HEK293T (cell line): ENCODE measurements around the gene MYZAP.

Source experiments
- ARNT ChIP-seq: fragments of 450-650 bp; IDR thresholded peaks from 2 replicates; pipeline ENCODE4 v1.6.1; 2017; ENCODE audit warnings: mild to moderate bottlenecking
- BHLHE40 ChIP-seq: fragments of 450-650 bp; IDR thresholded peaks from 2 replicates; pipeline ENCODE4 v1.6.1; 2016; ENCODE audit warnings: mild to moderate bottlenecking, moderate library complexity, borderline replicate concordance
- ELF4 ChIP-seq: fragments of 450-650 bp; IDR thresholded peaks from 2 replicates; pipeline ENCODE4 v1.6.1; 2017; ENCODE audit warnings: antibody characterized with exemption
- FOXM1 ChIP-seq: fragments of 450-650 bp; IDR thresholded peaks from 2 replicates; pipeline ENCODE4 v1.6.1; 2017; ENCODE audit warnings: mild to moderate bottlenecking, borderline replicate concordance
- HDGF ChIP-seq: fragments of 450-650 bp; IDR thresholded peaks from 2 replicates; pipeline ENCODE4 v1.6.1; 2017; ENCODE audit warnings: antibody characterized with exemption, borderline replicate concordance
- L3MBTL2 ChIP-seq: fragments of 450-650 bp; conservative IDR thresholded peaks from 2 replicates; pipeline ENCODE4 v1.6.1; 2016; ENCODE audit warnings: mild to moderate bottlenecking
- LEF1 ChIP-seq: fragments of 450-650 bp; IDR thresholded peaks from 2 replicates; pipeline ENCODE4 v1.6.1; 2017; ENCODE audit warnings: mild to moderate bottlenecking, borderline replicate concordance
- NFRKB ChIP-seq: fragments of 450-650 bp; IDR thresholded peaks from 2 replicates; pipeline ENCODE4 v1.6.1; 2016; ENCODE audit warnings: mild to moderate bottlenecking, moderate library complexity
- SP1 ChIP-seq: fragments of 450-650 bp; IDR thresholded peaks from 2 replicates; pipeline ENCODE4 v1.6.1; 2017
- SUZ12 ChIP-seq: fragments of 450-650 bp; IDR thresholded peaks from 2 replicates; pipeline ENCODE4 v1.6.1; 2016; ENCODE audit warnings: mild to moderate bottlenecking
- TARDBP ChIP-seq: fragments of 450-650 bp; IDR thresholded peaks from 2 replicates; pipeline ENCODE4 v1.6.1; 2016
- ZNF384 ChIP-seq: fragments of 450-650 bp; IDR thresholded peaks from 2 replicates; pipeline ENCODE4 v1.6.1; 2016
- TF ChIP-seq, protein P1 (sequence below): fragments of 450-650 bp; IDR thresholded peaks from 2 replicates; pipeline ENCODE4 v1.6.1; 2016

DNA sequence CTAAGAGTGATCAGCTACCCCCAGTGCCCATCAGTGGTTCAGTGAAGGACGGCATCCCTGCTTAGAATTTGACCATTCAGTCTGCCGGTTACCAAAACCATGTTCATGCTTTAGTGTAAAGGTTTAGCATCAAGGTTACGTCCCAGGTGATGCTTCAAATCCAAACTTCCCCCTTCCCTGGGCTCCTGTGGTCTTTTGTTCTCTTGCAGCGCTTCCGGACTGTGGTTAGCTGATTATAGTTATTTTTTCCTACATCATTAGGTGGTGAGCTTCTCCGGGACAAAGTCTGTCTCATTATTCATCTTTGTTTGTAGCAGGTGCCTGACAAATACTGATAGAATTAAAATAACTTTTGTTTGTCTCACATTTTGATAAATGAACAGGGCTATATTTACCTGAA is 28.3 kb upstream of the MYZAP start:
- no peak for TF ChIP-seq TARDBP
- TF ChIP-seq HDGF: no peak
- no peak for TF ChIP-seq SP1
- TF ChIP-seq LEF1: no peak
- TF ChIP-seq, protein P1, sequence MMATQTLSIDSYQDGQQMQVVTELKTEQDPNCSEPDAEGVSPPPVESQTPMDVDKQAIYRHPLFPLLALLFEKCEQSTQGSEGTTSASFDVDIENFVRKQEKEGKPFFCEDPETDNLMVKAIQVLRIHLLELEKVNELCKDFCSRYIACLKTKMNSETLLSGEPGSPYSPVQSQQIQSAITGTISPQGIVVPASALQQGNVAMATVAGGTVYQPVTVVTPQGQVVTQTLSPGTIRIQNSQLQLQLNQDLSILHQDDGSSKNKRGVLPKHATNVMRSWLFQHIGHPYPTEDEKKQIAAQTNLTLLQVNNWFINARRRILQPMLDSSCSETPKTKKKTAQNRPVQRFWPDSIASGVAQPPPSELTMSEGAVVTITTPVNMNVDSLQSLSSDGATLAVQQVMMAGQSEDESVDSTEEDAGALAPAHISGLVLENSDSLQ: no peak
- TF ChIP-seq ZNF384: no peak
- TF ChIP-seq SUZ12: no peak
- no peak for TF ChIP-seq NFRKB
- no peak for TF ChIP-seq ELF4
- TF ChIP-seq ARNT: no peak
- no peak for TF ChIP-seq BHLHE40
- TF ChIP-seq FOXM1: no peak
- no peak for TF ChIP-seq L3MBTL2
